Uterus (tissue), 2 donors: ENCODE results near the gene ANKRD6.

ENCODE experiments used
- POLR2A ChIP-seq, 2 donors: fragments of 450-650 bp; IDR thresholded peaks; one replicate each; pipeline ENCODE4 v1.6.1; 2016; ENCODE audit warnings: antibody characterized with exemption in 2 of 2, mild to moderate bottlenecking in 1 of 2, moderate library complexity in 1 of 2
- TF ChIP-seq, protein P1 (sequence below), 4 experiments: fragments of 200-600 bp in 2 of 4; fragments of 450-650 bp in 2 of 4; sonication (generic) in 2 of 4; IDR thresholded peaks; one replicate each; pipeline ENCODE4 v1.5.1; 2016 to 2019; ENCODE audit warnings: antibody characterized with exemption in 4 of 4, mild to moderate bottlenecking in 2 of 4, moderate library complexity in 1 of 4

DNA sequence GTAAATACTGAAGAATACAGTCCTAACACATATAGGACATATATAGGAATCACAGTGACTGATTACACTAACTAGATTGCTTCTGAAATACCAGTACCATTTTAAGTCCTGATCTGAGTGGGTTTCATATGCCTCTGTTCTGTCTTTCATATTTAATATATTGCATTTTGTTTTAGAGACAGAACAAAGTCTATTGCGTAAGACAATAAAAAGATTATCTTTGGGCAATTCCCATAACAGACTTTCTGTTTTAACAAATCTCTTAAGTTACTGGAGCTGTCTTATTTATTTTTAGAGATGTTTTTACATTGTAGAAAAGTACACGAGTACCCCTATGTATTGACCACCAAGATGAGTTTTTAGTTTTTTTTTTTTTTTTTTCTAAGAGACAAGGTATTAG, 29.6 kb downstream of the ANKRD6 start:
- TF ChIP-seq, protein P1, sequence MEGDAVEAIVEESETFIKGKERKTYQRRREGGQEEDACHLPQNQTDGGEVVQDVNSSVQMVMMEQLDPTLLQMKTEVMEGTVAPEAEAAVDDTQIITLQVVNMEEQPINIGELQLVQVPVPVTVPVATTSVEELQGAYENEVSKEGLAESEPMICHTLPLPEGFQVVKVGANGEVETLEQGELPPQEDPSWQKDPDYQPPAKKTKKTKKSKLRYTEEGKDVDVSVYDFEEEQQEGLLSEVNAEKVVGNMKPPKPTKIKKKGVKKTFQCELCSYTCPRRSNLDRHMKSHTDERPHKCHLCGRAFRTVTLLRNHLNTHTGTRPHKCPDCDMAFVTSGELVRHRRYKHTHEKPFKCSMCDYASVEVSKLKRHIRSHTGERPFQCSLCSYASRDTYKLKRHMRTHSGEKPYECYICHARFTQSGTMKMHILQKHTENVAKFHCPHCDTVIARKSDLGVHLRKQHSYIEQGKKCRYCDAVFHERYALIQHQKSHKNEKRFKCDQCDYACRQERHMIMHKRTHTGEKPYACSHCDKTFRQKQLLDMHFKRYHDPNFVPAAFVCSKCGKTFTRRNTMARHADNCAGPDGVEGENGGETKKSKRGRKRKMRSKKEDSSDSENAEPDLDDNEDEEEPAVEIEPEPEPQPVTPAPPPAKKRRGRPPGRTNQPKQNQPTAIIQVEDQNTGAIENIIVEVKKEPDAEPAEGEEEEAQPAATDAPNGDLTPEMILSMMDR (IDR thresholded peaks at IDR 0.05), result no peak
- TF ChIP-seq POLR2A (IDR thresholded peaks at IDR 0.05), result no peak
